Measurements from ENCODE around the gene MYO7B. TPM values are rescaled to one million over a fixed set of nuclear protein-coding genes. Genes with fewer than 3 reads are reported as not detected.

MYO7B gene
- total RNA-seq, 1 donor from 2014 or later, result not detected

GRCh38 chr2:127577208-127577475, 41.7 kb downstream of the MYO7B start:
- H3K4me3 ChIP-seq (ENCODE audit: low read depth, low read length), result no peak overlapping the region
- TF ChIP-seq CTCF (IDR thresholded peaks at IDR 0.05; ENCODE audit: insufficient read depth, low read length, severe bottlenecking), result no peak
- H3K36me3 ChIP-seq (ENCODE audit: control insufficient read depth, insufficient read depth, low read length), result no peaks in the 10 kb centered on the region
- FAIRE-seq, result no peak
- peaks cover 4% of the 10 kb centered on the region for H3K27me3 ChIP-seq (ENCODE audit: control insufficient read depth, insufficient read depth, low read length)
- no peak for DNase-seq (ENCODE audit: low read depth)

DNA sequence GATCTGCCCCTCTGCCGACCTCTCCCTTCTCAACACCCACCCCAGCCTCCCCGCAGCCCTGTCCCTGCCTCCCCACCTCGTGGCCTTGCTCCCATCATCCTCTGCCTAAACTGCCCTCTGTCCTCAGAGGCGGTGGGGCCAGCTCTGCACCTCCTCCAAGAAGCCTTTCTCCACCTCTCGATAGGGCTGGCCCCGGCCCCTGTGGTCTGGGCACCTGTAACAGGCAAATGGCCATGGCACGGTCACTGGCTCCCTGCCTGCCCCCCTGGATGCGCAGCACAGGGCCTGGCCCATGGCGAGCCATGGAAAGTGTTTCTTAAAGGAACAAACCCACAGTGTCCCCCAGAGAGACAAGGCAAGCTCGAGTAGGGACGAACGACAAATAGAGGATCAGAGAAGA, 42.0 kb downstream of the MYO7B start:
- H3K36me3 ChIP-seq (ENCODE audit: control insufficient read depth, insufficient read depth, low read length), result no peaks in the 10 kb centered on the region
- H3K4me3 ChIP-seq (ENCODE audit: low read depth, low read length), result no peak overlapping the region
- peaks cover 4% of the 10 kb centered on the region for H3K27me3 ChIP-seq (ENCODE audit: control insufficient read depth, insufficient read depth, low read length)
- no peak for TF ChIP-seq CTCF (IDR thresholded peaks at IDR 0.05; ENCODE audit: insufficient read depth, low read length, severe bottlenecking)
- FAIRE-seq (no peak), DNase-seq (ENCODE audit: low read depth) (no peak)

DNA sequence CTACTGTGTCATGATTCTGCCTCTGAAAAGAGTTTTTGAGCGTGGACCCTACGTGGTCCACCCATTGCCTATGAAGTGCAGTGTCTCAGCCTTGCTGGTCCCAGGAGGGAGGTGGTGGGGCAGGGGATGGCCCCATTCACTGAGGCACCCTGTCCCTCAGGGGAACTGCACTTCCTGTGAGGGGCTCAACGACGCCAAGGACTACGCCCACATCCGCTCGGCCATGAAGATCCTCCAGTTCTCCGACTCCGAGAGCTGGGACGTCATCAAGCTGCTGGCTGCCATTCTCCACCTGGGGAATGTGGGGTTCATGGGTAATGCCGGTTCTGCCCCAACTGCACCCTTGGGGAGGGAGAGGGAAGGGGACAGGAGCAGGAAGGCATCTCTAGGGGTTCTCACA, 42.5 kb downstream of the MYO7B start:
- H3K36me3 ChIP-seq (ENCODE audit: control insufficient read depth, insufficient read depth, low read length), result no peaks in the 10 kb centered on the region
- no peak overlapping the region for H3K4me3 ChIP-seq (ENCODE audit: low read depth, low read length)

DNA sequence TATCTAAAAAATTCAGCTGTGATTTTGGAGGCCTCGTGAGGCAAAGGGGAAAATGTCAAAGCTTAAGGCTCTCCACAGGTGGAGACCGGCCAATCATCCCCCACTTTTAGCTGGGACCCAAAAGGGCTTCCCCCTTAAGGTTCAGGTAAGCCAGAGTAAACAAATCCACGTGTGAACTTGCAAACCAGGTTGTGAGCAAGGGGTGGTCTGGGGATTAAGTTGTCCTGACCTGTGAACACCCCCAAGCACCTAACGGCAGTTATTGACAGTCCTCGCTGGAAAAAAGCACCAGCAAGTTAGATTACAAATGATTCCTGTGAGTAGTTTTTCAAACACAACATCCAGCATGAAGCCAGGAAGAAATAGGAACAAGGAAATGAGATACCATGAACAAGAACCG, 42.9 kb downstream of the MYO7B start:
- peaks cover 4% of the 10 kb centered on the region for H3K27me3 ChIP-seq (ENCODE audit: control insufficient read depth, insufficient read depth, low read length)
- no peak overlapping the region for H3K4me3 ChIP-seq (ENCODE audit: low read depth, low read length)
- TF ChIP-seq CTCF (IDR thresholded peaks at IDR 0.05; ENCODE audit: insufficient read depth, low read length, severe bottlenecking), result no peak
- DNase-seq (ENCODE audit: low read depth) (no peak), FAIRE-seq (no peak)
- H3K36me3 ChIP-seq (ENCODE audit: control insufficient read depth, insufficient read depth, low read length), result no peaks in the 10 kb centered on the region

More for the DNA sequence above, 42.5 kb downstream of the MYO7B start:
- H3K27me3 ChIP-seq (ENCODE audit: control insufficient read depth, insufficient read depth, low read length), result peaks cover 4% of the 10 kb centered on the region
- no peak for TF ChIP-seq CTCF (IDR thresholded peaks at IDR 0.05; ENCODE audit: insufficient read depth, low read length, severe bottlenecking)
- no peak for DNase-seq (ENCODE audit: low read depth)
- peak; percentile 23 for FAIRE-seq

- no peak for DNase-seq (ENCODE audit: low read depth)
- Histone ChIP-seq H3K36me3 (ENCODE audit: control insufficient read depth, insufficient read depth, low read length) (no peaks in the 10 kb centered on the region), H3K4me3 (ENCODE audit: low read depth, low read length) (no peak overlapping the region), H3K27me3 (ENCODE audit: control insufficient read depth, insufficient read depth, low read length) (peaks cover 4% of the 10 kb centered on the region)
- no peak for TF ChIP-seq CTCF (IDR thresholded peaks at IDR 0.05; ENCODE audit: insufficient read depth, low read length, severe bottlenecking)
- FAIRE-seq, result no peak
Measured at GRCh38 chr2:127579231-127579630, 43.7 kb downstream of the MYO7B start.

DNA sequence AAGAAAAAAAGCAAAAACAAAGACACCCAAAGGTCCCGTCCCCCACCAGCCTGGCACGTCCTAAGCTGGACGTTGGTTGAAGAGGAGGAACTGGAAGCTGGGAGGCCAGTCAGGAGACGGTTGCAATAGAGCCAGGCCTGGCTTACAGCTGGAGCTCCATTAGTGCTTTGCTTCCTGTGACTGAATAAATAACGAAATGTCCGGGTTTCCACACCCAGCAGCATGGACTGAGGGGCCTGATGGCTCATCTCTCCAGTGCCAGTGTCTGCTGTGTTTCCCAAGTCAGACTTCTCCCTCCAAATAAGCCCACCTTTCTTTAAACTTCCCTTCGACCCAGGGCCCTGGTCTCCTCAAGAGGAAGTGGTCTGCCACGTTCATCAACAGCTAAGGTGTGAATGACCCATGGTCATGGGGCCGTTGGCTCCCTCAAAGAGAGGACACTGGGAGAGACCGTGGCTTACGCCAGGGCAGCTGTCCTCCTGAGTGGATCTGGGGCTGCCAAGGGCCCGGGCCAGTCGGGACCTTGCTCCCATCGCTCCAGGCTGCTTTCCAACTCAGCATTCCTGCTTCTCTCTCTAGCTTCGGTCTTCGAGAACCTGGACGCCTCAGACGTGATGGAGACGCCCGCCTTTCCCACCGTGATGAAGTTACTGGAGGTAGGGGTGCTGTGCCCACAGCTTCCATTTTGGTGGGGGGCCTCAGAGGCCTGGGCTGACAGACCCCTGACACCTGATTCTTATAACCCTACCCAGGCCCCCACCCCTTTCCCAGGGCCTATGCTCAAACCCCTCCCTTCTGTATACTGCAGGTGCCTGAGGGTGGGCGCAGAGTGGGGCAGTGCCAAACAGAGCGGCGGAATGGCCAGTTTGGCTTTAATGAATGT, 44.9 kb downstream of the MYO7B start:
- no peak overlapping the region for H3K4me3 ChIP-seq (ENCODE audit: low read depth, low read length)
- peaks cover 2% of the 10 kb centered on the region for H3K27me3 ChIP-seq (ENCODE audit: control insufficient read depth, insufficient read depth, low read length)
- TF ChIP-seq CTCF (IDR thresholded peaks at IDR 0.05; ENCODE audit: insufficient read depth, low read length, severe bottlenecking), result no peak
- DNase-seq (ENCODE audit: low read depth) (no peak), FAIRE-seq (no peak)
- H3K36me3 ChIP-seq (ENCODE audit: control insufficient read depth, insufficient read depth, low read length), result no peaks in the 10 kb centered on the region
